Measurements from ENCODE around the gene FGF19.

- no peak for TF ChIP-seq EZH2phosphoT487 (IDR thresholded peaks at IDR 0.05; ENCODE audit: borderline replicate concordance, low read length)
- no peak for TF ChIP-seq CTCF (IDR thresholded peaks at IDR 0.05; ENCODE audit: low read depth, low read length, poor library complexity, severe bottlenecking)
Measured at GRCh38 chr11:69703768-69704507, at the start of gene FGF19.

All from DOHH2 (cell line).